Ishikawa (cell line): ENCODE results near the gene RNF152.

Experiments used
- ZBTB7A ChIP-seq: IDR thresholded peaks from 2 replicates; pipeline ENCODE4 v1.6.1; 2012; ENCODE audit warnings: low read depth
- TF ChIP-seq, protein P1 (sequence below): IDR thresholded peaks from 2 replicates; pipeline ENCODE4 v1.6.1; 2012

DNA sequence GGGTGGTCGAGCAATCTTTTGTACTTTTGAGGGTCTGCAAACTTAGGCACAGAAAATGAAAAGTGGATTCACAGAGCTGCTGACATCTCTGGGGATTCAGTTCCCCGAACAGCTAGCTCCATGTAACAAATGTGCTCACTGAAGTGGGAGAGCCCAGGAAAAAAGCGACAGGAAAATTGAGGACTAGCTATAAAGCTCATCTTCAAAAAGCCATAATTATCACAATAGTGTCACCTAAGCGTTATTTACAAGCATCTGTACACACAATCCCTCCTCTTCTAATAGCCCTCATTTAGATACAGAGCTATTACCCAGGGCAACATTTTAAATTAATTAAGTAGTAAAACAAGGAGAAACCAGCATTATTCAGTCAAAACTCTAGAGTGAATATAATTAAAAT lies 36.1 kb downstream of the RNF152 start:
- TF ChIP-seq ZBTB7A = no peak
- TF ChIP-seq, protein P1, sequence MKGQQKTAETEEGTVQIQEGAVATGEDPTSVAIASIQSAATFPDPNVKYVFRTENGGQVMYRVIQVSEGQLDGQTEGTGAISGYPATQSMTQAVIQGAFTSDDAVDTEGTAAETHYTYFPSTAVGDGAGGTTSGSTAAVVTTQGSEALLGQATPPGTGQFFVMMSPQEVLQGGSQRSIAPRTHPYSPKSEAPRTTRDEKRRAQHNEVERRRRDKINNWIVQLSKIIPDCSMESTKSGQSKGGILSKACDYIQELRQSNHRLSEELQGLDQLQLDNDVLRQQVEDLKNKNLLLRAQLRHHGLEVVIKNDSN = no peak
